BLaER1 treated with 17β-estradiol and CSF1 and Interleukin-3, amounts not matched to agents 10 nM and 100 nM (cell line): ENCODE data around the gene SERPINB6.

Experiments
- H3K27ac ChIP-seq, 11 experiments: shearing (Covaris generic); formaldehyde crosslinking; 2 replicates each; pipeline ENCODE4 v1.8.1; 2022
- H3K27me3 ChIP-seq, 11 experiments: shearing (Covaris generic); formaldehyde crosslinking; 2 replicates each; pipeline ENCODE4 v1.8.1; 2022
- H3K36me3 ChIP-seq, 11 experiments: shearing (Covaris generic); formaldehyde crosslinking; 2 replicates each; pipeline ENCODE4 v1.8.1; 2022
- H3K4me1 ChIP-seq, 10 experiments: shearing (Covaris generic); formaldehyde crosslinking; 2 replicates each; pipeline ENCODE4 v1.8.1; 2022
- H3K4me2 ChIP-seq, 11 experiments: shearing (Covaris generic); formaldehyde crosslinking; 2 replicates each; pipeline ENCODE4 v1.8.1; 2022
- H3K4me3 ChIP-seq, 10 experiments: shearing (Covaris generic); formaldehyde crosslinking; 2 replicates each; pipeline ENCODE4 v1.8.1; 2022
- H3K9ac ChIP-seq, 11 experiments: shearing (Covaris generic); formaldehyde crosslinking; 2 replicates each; pipeline ENCODE4 v1.8.1; 2022
- H3K9me3 ChIP-seq, 11 experiments: shearing (Covaris generic); formaldehyde crosslinking; replicated peaks in 1 of 11; 2 replicates each; pipeline ENCODE4 v1.8.1; 2022
- H4K20me1 ChIP-seq, 11 experiments: shearing (Covaris generic); formaldehyde crosslinking; 2 replicates each; pipeline ENCODE4 v1.8.1; 2022
- Cebpa-rat ChIP-seq, 11 experiments: shearing (Covaris generic); IDR thresholded peaks; 2 replicates each; pipeline ENCODE4 v1.8.1; 2022

The SERPINB6 gene

GRCh38 chr6:2900821-2901644, 70.3 kb downstream of the SERPINB6 start:
- H3K27ac ChIP-seq: no peak overlapping the region
- peak overlapping the region in 5 of 10 experiments; percentile 64 to 79 (median 76); a peak in 8 of 20 replicates for H3K4me3 ChIP-seq
- H3K4me2 ChIP-seq: peak overlapping the region in 5 of 11 experiments; percentile 38 to 94 (median 88); a peak in 10 of 22 replicates
- peaks cover 0 to 35% (median 0%) of the 10 kb centered on the region in 11 experiments; a peak in 8 of 22 replicates for H4K20me1 ChIP-seq
- no peak for TF ChIP-seq Cebpa-rat (IDR thresholded peaks at IDR 0.05)
- peaks cover 0 to 43% (median 0%) of the 10 kb centered on the region in 11 experiments; a peak in 10 of 22 replicates for H3K36me3 ChIP-seq
- H3K27me3 ChIP-seq: peaks cover 19 to 65% (median 57%) of the 10 kb centered on the region in 11 experiments
- no peaks in the 10 kb centered on the region for H3K9me3 ChIP-seq
- peaks cover 15 to 56% (median 23%) of the 10 kb centered on the region in 10 experiments for H3K4me1 ChIP-seq
- peak overlapping the region in 2 of 11 experiments; percentile 84; a peak in 3 of 22 replicates for H3K9ac ChIP-seq

GRCh38 chr6:2900221-2900807, 71.1 kb downstream of the SERPINB6 start:
- H3K36me3 ChIP-seq: peaks cover 0 to 50% (median 2%) of the 10 kb centered on the region in 11 experiments; a peak in 11 of 22 replicates
- TF ChIP-seq Cebpa-rat (IDR thresholded peaks at IDR 0.05): no peak
- no peaks in the 10 kb centered on the region for H3K9me3 ChIP-seq
- no peak overlapping the region for H3K9ac ChIP-seq
- H3K27me3 ChIP-seq: peaks cover 19 to 59% (median 53%) of the 10 kb centered on the region in 11 experiments
- no peak overlapping the region for H3K27ac ChIP-seq
- H3K4me2 ChIP-seq: peak overlapping the region in 6 of 11 experiments; percentile 12 to 94 (median 88); a peak in 9 of 22 replicates
- H4K20me1 ChIP-seq: peaks cover 0 to 35% (median 0%) of the 10 kb centered on the region in 11 experiments; a peak in 8 of 22 replicates
- peak overlapping the region in 2 of 10 experiments; percentile 72 to 79; a peak in 3 of 20 replicates for H3K4me3 ChIP-seq
- peaks cover 15 to 56% (median 23%) of the 10 kb centered on the region in 10 experiments for H3K4me1 ChIP-seq

GRCh38 chr6:2899596-2899995, 71.8 kb downstream of the SERPINB6 start:
- no peak overlapping the region for H3K27ac ChIP-seq
- H3K36me3 ChIP-seq: peaks cover 0 to 57% (median 9%) of the 10 kb centered on the region in 11 experiments; a peak in 12 of 22 replicates
- no peak overlapping the region for H3K4me3 ChIP-seq
- H3K27me3 ChIP-seq: peaks cover 19 to 52% (median 46%) of the 10 kb centered on the region in 11 experiments
- peak overlapping the region in 3 of 11 experiments; percentile 87 to 94 (median 88); a peak in 7 of 22 replicates for H3K4me2 ChIP-seq
- H4K20me1 ChIP-seq: peaks cover 0 to 35% (median 0%) of the 10 kb centered on the region in 11 experiments; a peak in 8 of 22 replicates
- H3K4me1 ChIP-seq: peaks cover 15 to 60% (median 23%) of the 10 kb centered on the region in 10 experiments
- peaks cover 0 to 3% (median 0%) of the 10 kb centered on the region in 11 experiments; a peak in 1 of 22 replicates for H3K9me3 ChIP-seq
- no peak overlapping the region for H3K9ac ChIP-seq
- no peak for TF ChIP-seq Cebpa-rat (IDR thresholded peaks at IDR 0.05)
